Iris pigment epithelial cell (primary cell): ENCODE results near the gene CDRT4.
A peak's percentile ranks its signal among the peaks of the same experiment; 100 is the strongest.
"Not testable (repeated sequence)": the region's sequence is repeated elsewhere in the genome, so short reads cannot be mapped to it uniquely, and the experiment has no call there.

Experiments
- DNase-seq: peaks from one replicate; pipeline ENCODE4 v3.0.0-alpha.2; 2011; ENCODE audit warnings: low read depth

The CDRT4 gene

GRCh38 chr17:15456972-15457722, 10.3 kb downstream of the CDRT4 start:
- DNase-seq = peak; percentile 72

DNA sequence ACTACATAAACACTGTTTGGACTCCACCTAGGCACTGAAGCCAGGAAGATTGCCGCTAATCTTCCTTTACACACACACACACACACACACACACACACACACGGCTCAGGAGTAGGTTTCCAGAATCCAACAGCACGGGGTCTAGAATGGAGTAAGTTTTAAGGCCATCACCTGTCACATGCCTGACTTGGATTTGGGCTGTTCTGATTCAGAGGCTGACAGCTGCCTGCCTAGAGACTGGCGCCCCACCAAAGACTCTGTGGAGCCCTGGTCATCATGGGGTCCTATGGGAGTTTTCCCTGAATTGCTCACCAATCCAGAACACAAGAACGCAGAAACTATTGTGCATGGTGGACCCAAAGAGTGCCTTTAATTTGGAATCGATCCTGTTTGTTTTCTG, 10.9 kb downstream of the CDRT4 start:
- no peak for DNase-seq

- no peak for DNase-seq
Measured at GRCh38 chr17:15454346-15454745, 13.1 kb downstream of the CDRT4 start.

GRCh38 chr17:15453782-15454181, 13.6 kb downstream of the CDRT4 start:
- DNase-seq = no peak

- no peak for DNase-seq
Measured at GRCh38 chr17:15453246-15453645, 14.2 kb downstream of the CDRT4 start.

DNA sequence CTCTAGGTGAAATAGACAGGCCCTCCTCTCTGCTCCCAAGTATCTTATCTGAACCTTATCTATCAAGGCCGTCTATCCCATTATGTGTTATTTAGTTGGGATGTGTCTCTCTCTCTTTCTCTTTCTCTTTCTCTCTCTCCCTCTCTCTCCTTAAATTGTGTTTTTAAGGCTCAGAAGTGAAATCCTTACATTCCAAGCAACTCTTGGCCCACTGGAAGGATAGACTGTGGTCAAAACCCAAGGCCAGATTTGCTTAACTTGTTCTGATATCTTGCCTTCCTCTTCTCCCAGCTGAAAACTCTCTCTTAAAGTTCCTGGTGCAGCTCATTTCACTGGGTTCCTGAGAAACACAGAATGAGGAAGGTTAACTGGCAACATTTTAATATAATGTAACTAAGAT, 14.7 kb downstream of the CDRT4 start:
- peak; percentile 49 for DNase-seq

DNA sequence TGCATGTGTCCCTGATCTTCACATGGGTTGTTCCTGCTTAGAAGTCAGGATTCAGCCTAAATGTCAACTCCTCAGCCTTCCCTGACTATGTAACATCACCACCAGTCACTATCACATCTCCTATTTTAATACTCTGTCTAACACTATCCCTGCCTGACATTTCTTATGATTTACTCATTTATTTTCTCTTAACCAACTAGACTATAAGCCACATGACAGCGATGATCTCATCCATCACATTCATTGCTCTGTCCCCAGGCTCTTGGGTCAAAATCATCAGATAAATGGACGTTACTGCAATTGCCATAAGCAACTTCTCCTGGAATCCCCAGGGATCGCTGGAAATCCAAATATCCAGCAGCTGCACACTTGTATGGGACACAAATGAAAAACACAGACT, 15.7 kb downstream of the CDRT4 start:
- peak; percentile 60 for DNase-seq

- no peak for DNase-seq
Measured at GRCh38 chr17:15448580-15448956, 18.9 kb downstream of the CDRT4 start.

GRCh38 chr17:15447928-15448579, 19.4 kb downstream of the CDRT4 start:
- DNase-seq = no peak

DNA sequence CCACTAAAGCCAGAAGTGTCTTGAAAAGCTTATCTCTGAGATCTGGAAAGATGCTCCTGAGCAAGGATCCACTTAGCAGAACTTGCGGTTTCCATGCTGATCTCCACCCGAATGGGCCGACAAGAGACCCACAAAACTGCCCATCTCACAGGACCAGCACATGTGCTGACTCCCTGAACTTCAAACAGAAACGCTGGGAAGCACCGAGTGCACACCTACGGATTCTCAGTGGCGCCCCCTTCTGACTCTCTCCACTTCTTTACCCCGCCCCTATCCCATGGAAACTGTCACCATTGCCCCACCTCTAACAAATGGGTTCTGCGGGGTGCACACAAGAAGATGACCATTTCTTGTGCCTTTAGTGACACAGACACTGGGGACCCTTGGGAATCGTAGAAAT, 21.4 kb downstream of the CDRT4 start:
- no peak for DNase-seq

DNA sequence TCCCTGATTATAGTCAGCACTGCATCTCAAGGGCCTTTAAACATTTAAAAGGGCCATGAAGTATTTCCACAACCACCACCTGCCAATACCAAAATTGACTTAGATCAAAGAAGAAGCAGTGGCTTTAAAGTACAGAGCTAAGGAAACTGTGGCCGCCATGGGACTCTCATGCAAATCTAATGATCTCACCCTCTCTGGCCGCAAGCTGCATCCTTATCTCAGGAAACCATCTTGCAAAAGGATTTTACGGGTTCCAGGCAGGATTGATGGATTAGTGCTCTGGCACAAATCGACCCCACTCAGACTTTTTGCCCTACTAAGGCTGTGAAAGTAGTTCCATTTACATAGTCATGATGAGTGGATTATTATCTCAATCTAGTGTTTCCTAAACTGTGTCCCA, 22.6 kb downstream of the CDRT4 start:
- peak; percentile 85 for DNase-seq

GRCh38 chr17:15442311-15443180, 24.9 kb downstream of the CDRT4 start:
- DNase-seq = no peak

GRCh38 chr17:15441315-15441714, 26.1 kb downstream of the CDRT4 start:
- DNase-seq = peak; percentile 25

DNA sequence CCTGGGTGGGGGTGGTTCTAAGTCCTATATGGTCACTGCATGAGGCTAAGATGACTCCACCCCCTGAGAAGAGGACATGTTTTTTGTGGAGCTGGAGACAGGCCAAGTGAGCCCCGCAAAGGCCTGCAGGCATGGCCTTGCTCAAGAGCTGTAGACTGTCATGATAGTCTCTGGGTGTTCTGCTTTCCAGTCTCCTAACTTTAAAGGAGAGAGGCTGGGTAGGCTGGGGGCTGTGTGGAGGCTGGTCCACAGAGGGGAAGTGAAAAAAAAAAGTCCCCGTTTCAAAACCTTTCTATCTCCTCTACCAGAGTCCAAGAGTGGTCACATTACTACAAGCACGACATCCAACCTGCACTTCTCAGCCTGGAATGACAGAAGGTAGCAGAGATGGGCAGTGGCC, 27.1 kb downstream of the CDRT4 start:
- DNase-seq = no peak

- DNase-seq = not testable (repeated sequence)
Measured at GRCh38 chr17:15439205-15439985, 28.0 kb downstream of the CDRT4 start.

DNA sequence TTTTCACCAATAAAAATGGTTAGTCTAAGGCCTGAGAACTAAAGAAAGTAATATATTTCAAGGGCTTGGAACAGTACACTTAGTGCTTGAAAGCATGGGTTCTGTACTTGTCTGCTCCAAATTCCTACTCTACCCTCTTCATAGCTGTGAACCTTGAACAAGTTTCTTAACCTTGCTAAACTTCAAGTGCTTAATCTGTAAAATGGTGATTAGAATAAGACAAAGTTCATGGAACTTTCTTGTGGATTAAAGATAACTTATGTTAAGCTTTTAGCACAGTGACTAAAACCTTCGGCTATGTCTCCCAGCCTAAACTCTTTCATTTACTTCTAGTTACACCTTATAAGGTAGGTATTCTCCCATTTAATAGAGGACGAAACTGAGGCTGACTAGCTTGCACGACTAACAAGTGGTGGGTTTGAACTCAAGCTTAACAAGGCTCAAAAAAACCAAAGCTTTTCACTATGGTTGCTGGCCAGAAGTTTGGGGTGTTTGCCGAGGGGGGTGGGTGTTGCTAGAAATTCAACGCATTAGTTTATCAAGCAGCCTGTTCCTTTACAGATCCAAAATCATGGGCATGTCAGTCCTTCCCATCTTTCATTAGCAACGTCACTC, 28.8 kb downstream of the CDRT4 start:
- DNase-seq = no peak

- DNase-seq = no peak
Measured at GRCh38 chr17:15437303-15437635, 30.2 kb downstream of the CDRT4 start.

GRCh38 chr17:15436473-15437302, 30.7 kb downstream of the CDRT4 start:
- DNase-seq = peak; percentile 63

DNA sequence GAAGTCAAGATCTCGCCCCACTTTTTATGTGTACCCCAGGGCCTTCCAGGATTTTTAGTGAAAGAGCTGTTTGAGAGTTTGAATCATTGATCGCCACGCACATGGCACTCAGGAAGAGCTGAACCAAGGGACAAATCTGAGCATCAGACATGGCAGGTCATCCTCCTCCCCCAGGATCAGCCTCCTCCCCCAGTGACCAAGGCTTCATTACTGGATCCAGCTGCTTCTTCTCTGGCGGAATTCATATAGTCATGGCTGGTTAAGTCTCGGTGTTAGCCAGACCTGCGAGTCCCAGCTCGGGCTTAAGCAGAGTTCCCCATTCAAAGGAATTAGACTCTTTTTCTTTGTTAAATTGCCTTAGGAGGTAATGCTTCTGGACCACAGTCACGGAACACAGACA, 32.5 kb downstream of the CDRT4 start:
- DNase-seq = no peak

DNA sequence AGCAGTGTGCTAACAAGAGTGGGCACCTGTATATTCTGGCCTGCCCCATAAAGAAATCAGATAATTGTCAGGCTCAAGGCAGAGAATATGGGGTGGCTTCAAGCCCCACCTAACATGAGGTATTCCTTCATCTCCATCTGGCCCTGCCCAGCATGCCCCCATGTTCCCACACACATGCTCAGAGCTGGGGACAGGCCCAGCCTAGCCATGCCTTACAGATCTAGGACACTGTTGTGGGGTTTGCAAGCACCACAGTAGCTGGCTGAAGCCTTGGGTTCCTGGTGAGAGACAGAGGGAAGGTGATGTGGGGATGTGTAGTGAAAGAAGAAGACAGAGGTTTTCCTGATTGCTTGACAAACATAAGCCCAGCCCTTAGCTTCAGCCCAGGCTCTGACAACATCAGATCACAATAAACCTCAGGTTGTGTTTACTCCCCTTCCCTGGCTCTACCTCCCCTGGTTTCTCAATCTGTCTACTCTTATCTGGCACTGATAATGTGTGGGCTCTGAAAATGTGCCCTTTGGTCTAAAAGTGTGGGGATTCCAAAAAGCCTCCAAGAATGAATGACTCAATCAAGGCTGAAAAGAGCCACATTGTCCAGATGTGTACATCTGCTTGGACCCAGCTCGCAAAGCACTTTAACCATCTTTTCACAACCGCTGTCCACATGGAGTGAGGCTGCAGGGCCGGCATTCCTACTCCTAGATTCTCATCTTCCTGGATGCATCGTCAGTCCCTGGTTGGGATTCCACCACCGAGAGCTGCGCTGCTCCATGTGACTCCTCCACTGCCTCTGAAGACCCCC, 34.4 kb downstream of the CDRT4 start:
- peak; percentile 63 for DNase-seq
